Measurements from ENCODE around the gene CEP104. TPM values are rescaled to one million over a fixed set of nuclear protein-coding genes. Genes with fewer than 3 reads are reported as not detected.

Gene CEP104
- total RNA-seq, result 10 to 100 TPM; 16.1 to 56.7 (median 39.6) TPM

DNA sequence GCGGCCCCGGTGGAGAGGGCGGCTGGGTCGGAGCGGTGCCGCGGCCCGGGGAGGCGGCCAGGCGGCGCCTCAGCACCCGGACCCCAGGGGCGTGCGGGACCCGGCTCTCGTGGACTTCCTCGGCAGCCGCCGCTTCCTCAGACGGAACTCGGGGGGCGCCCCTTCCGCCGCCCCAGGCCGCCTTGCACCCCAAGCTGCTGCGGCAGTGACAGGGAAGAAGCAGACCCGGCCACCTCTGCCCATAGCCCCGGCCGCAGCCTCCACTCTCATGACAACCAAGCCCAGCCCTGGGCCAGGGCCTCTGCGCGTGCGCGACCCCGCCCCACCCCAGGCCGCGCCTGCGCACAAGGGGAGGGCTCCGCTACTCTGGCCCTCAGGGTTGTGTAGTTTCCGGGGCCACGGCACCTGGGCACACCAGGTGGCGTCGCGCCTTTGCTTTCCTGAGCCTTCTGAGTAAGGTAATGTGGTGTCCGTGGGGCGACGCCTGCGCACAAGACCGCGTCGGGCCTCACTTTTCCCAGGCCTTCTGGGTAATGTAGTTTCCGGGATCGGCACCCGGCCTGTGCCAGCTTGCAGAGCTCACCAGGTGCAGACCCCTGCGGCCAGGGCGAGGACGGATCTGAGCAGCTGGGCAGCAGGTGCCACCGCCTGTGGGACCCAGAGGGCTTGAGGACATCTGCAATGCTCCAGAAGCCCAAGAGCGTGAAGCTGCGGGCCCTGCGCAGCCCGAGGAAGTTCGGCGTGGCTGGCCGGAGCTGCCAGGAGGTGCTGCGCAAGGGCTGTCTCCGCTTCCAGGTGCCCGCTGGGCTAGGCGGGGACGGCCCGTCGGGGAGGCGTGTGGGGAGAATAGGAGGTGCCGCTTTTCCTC, at the start of gene CEP104, which contains the start of gene DFFB:
Gene CEP104, minus strand, starts transcription at position 289 of the 868 bp plus-strand sequence. CDS start 4,804 bp downstream, outside the sequence.
Gene DFFB, plus strand, starts transcription at position 554 of the 868 bp plus-strand sequence. Its CDS starts 128 bp downstream, at position 682.
- peak; percentile 93 for DNase-seq (ENCODE audit: low spot score in 2 of 2)
- Histone ChIP-seq H3K4me3 (peak within 1 kb of the TSS; percentile 75), H3K9me3 (no peaks in the 10 kb centered on the region), H3K4me1 (peaks cover 26% of the 10 kb centered on the region), H3K27ac (peak within 1 kb of the TSS; percentile 88), H3K36me3 (peaks cover under 1% of the 10 kb centered on the region), H3K27me3 (no peaks in the 10 kb centered on the region)
- 1% methylated on average over 13 of the region's 73 CpGs for WGBS
- TF ChIP-seq, protein P1, sequence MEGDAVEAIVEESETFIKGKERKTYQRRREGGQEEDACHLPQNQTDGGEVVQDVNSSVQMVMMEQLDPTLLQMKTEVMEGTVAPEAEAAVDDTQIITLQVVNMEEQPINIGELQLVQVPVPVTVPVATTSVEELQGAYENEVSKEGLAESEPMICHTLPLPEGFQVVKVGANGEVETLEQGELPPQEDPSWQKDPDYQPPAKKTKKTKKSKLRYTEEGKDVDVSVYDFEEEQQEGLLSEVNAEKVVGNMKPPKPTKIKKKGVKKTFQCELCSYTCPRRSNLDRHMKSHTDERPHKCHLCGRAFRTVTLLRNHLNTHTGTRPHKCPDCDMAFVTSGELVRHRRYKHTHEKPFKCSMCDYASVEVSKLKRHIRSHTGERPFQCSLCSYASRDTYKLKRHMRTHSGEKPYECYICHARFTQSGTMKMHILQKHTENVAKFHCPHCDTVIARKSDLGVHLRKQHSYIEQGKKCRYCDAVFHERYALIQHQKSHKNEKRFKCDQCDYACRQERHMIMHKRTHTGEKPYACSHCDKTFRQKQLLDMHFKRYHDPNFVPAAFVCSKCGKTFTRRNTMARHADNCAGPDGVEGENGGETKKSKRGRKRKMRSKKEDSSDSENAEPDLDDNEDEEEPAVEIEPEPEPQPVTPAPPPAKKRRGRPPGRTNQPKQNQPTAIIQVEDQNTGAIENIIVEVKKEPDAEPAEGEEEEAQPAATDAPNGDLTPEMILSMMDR (IDR thresholded peaks at IDR 0.05), result peak in 1 of 2 donors; percentile 36
- TF ChIP-seq POLR2A (IDR thresholded peaks at IDR 0.05) (peak in 1 of 2 donors; percentile 22), POLR2AphosphoS5 (IDR thresholded peaks at IDR 0.05) (peak in 2 of 3 donors; percentile 32 to 55), EP300 (IDR thresholded peaks at IDR 0.05) (no peak)

DNA sequence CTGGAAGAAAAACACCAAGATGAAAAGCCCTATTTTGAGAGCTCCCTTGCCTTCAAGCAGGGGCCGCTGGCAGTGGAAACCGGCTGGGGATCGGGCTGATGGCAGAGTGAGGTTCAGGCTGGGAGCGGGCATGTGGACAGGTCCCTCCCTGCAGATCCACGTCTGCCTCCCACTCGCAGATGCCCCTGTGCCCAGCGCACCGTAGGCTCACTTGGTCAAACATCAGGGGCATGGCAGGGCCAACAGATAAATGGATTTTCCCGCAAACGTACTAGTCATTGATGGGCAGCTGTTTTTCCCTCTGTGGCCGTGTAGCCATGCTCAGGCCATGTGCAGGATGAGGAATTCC, 49.6 kb upstream of the CEP104 start:
- Histone ChIP-seq H3K4me3 (no peak overlapping the region), H3K9me3 (no peaks in the 10 kb centered on the region), H3K27ac (no peak overlapping the region), H3K27me3 (peaks cover 8% of the 10 kb centered on the region), H3K36me3 (no peaks in the 10 kb centered on the region), H3K4me1 (peaks cover 10% of the 10 kb centered on the region)
- TF ChIP-seq, protein P1 (IDR thresholded peaks at IDR 0.05), result no peak
- no peak for TF ChIP-seq POLR2AphosphoS5 (IDR thresholded peaks at IDR 0.05)
- WGBS, result 91% methylated on average over 4 of the region's 11 CpGs
- DNase-seq (ENCODE audit: low spot score in 2 of 2), result peak in 1 of 2 donors; percentile 51

DNA sequence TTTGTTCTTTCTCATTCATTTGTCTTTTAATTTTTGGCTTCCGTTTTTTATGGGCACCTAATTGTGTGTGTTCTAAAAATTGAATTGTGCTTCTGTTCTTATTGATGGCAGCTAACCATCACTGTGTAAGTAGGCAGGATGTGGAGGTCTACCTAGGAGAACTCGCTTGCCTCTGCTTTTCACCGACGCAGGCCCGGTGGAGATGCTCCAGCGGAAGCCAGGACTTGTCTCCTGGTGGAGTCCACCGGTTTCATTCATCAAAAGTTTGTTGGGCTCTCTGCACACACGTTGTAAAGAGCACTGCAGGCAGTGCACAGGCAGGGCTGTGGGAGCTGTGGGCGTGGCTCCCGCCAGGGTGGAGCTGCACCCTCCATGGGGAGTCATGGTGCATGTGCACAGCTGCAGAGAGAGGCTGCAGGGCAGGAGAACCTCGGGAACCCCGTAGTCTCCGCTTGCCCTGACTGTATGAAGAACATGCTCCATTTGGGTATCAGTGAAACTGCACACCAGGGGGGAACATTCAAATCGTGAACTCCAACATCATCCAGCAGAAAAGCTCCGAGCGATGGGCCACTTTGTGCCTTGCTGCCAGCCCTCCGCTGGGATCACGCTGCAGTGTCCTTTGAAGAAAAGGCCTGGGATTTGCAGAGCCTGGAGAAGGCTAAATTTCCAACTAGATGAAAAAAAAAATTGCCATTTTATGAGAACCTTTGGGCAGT, 49.1 kb upstream of the CEP104 start:
- Histone ChIP-seq H3K27ac (no peak overlapping the region), H3K4me3 (no peak overlapping the region), H3K27me3 (peaks cover 2% of the 10 kb centered on the region), H3K4me1 (peaks cover 6% of the 10 kb centered on the region), H3K9me3 (no peaks in the 10 kb centered on the region), H3K36me3 (no peaks in the 10 kb centered on the region)
- TF ChIP-seq POLR2AphosphoS5 (IDR thresholded peaks at IDR 0.05), result no peak
- TF ChIP-seq, protein P1 (IDR thresholded peaks at IDR 0.05), result no peak
- TF ChIP-seq POLR2A (IDR thresholded peaks at IDR 0.05), result no peak
- no peak for TF ChIP-seq EP300 (IDR thresholded peaks at IDR 0.05)
- 71% methylated on average over 15 of the region's 18 CpGs for WGBS
- peak; percentile 31 to 37 for DNase-seq (ENCODE audit: low spot score in 2 of 2)

DNA sequence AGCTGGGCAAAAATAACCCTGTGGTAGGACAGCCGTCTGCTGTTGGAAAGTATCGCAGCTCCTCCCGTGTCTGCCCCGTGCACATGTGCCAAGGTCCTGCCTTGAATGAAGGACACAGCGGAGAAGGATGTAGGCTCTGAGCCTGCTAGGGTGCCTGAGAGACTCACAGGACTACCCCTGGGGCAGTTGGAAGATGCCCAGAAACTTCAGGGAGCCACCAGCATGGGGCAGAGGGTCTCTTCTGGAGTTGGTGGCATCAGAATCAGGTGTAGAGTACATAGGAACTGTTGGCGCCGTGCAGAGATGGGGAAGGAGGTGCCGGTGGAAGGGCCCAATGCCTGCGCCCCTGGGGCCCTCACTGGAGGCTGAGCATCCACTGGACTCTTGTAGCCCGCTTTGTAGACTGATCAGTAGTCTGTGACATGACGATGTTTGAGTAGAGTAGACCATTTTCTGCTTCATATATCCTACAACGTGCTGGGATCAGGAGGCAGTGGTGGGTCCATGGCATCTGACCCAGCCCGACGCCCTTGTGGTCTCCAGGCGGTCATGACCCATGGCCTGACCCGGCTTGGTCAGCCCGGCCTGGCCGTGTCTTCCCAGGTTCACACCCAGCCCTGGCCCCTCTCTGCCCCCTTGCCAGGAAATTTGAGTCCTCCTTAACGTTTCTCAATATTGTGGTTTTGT, 48.4 kb upstream of the CEP104 start:
- no peaks in the 10 kb centered on the region for H3K36me3 ChIP-seq
- DNase-seq (ENCODE audit: low spot score in 2 of 2), result peak; percentile 36 to 61
- no peak for TF ChIP-seq POLR2AphosphoS5 (IDR thresholded peaks at IDR 0.05)
- TF ChIP-seq POLR2A (IDR thresholded peaks at IDR 0.05), result no peak
- TF ChIP-seq, protein P1 (IDR thresholded peaks at IDR 0.05), result no peak
- no peak for TF ChIP-seq EP300 (IDR thresholded peaks at IDR 0.05)
- no peaks in the 10 kb centered on the region for H3K9me3 ChIP-seq
- no peaks in the 10 kb centered on the region for H3K27me3 ChIP-seq
- H3K4me3 ChIP-seq, result no peak overlapping the region
- 90% methylated on average over 19 of the region's 19 CpGs for WGBS
- no peak overlapping the region for H3K27ac ChIP-seq
- H3K4me1 ChIP-seq, result peaks cover 2% of the 10 kb centered on the region

Data from suprapubic skin (tissue), 4 donors.